Loucy (cell line): ENCODE results near the gene SETD3.

Source experiments
- H2AFZ ChIP-seq: fragments of 200-600 bp; sonication (generic); 2 replicates; pipeline ENCODE4 v1.6.0; 2016; ENCODE audit warnings: antibody characterized with exemption, mild to moderate bottlenecking, low read length, moderate library complexity
- H3F3A ChIP-seq: fragments of 200-600 bp; 2 replicates; pipeline ENCODE4 v1.6.0; 2016; ENCODE audit warnings: antibody characterized with exemption, low read depth, mild to moderate bottlenecking
- H3K27me3 ChIP-seq: fragments of 200-600 bp; sonication (generic); 2 replicates; pipeline ENCODE4 v1.6.1; 2014; ENCODE audit warnings: low read length, mild to moderate bottlenecking; ENCODE audit not compliant: insufficient read depth, poor library complexity, severe bottlenecking
- H3K36me3 ChIP-seq: fragments of 200-600 bp; sonication (generic); 2 replicates; pipeline ENCODE4 v1.6.1; 2016; ENCODE audit warnings: low read length; ENCODE audit not compliant: insufficient read depth
- H3K4me1 ChIP-seq: fragments of 200-600 bp; sonication (generic); 2 replicates; pipeline ENCODE4 v1.5.1; 2014; ENCODE audit warnings: low read length, mild to moderate bottlenecking; ENCODE audit not compliant: insufficient read depth, poor library complexity, severe bottlenecking
- H3K4me2 ChIP-seq: fragments of 200-600 bp; sonication (generic); 2 replicates; pipeline ENCODE4 v1.6.0; 2014; ENCODE audit warnings: antibody characterized with exemption, low read length, low read depth, mild to moderate bottlenecking; ENCODE audit not compliant: poor library complexity, severe bottlenecking
- H3K4me3 ChIP-seq: fragments of 200-600 bp; sonication (generic); 2 replicates; pipeline ENCODE4 v1.5.1; 2014; ENCODE audit warnings: low read length, mild to moderate bottlenecking, mixed read lengths; ENCODE audit not compliant: poor library complexity, severe bottlenecking
- H3K79me2 ChIP-seq: fragments of 200-600 bp; sonication (generic); 2 replicates; pipeline ENCODE4 v1.6.1; 2014; ENCODE audit warnings: low read length; ENCODE audit not compliant: insufficient read depth
- H3K9ac ChIP-seq: fragments of 200-600 bp; sonication (generic); 2 replicates; pipeline ENCODE4 v1.6.0; 2014; ENCODE audit warnings: mild to moderate bottlenecking, low read depth, low read length, moderate library complexity; ENCODE audit not compliant: poor library complexity, severe bottlenecking
- H3K9me2 ChIP-seq: fragments of 200-600 bp; sonication (generic); replicated peaks from 2 replicates; pipeline ENCODE4 v1.6.1; 2016; ENCODE audit warnings: low read depth, low read length, mixed read lengths
- H3K9me3 ChIP-seq: fragments of 200-600 bp; sonication (generic); 2 replicates; pipeline ENCODE4 v1.6.1; 2014; ENCODE audit warnings: mild to moderate bottlenecking, antibody characterized with exemption, low read length, low read depth; ENCODE audit not compliant: insufficient read depth
- H4K20me1 ChIP-seq: fragments of 200-600 bp; sonication (generic); 2 replicates; pipeline ENCODE4 v1.6.0; 2014; ENCODE audit warnings: antibody characterized with exemption, low read length, mild to moderate bottlenecking; ENCODE audit not compliant: insufficient read depth, poor library complexity, severe bottlenecking
- CTCF ChIP-seq: fragments of 200-600 bp; sonication (generic); conservative IDR thresholded peaks from 2 replicates; pipeline ENCODE4 v1.5.1; 2014; ENCODE audit warnings: mild to moderate bottlenecking, antibody characterized with exemption, low read length
- EZH2phosphoT487 ChIP-seq: fragments of 200-600 bp; IDR thresholded peaks from 2 replicates; pipeline ENCODE4 v1.6.1; 2018; ENCODE audit warnings: antibody characterized with exemption, mild to moderate bottlenecking, moderate library complexity, borderline replicate concordance

Gene SETD3

GRCh38 chr14:99460793-99461192, 19.9 kb downstream of the SETD3 start:
- Histone ChIP-seq H3F3A (no peaks in the 10 kb centered on the region), H2AFZ (no peak overlapping the region), H3K27me3 (no peaks in the 10 kb centered on the region), H3K9me2 (no peaks in the 10 kb centered on the region), H3K36me3 (peaks cover 84% of the 10 kb centered on the region; the same call in 1 of the 2 replicates), H3K79me2 (peaks cover 8% of the 10 kb centered on the region; the same call in 1 of the 2 replicates), H4K20me1 (peaks cover 3% of the 10 kb centered on the region), H3K4me3 (no peak overlapping the region), H3K4me2 (no peak overlapping the region), H3K4me1 (no peaks in the 10 kb centered on the region), H3K9me3 (no peaks in the 10 kb centered on the region), H3K9ac (no peak overlapping the region)
- no peak for TF ChIP-seq EZH2phosphoT487
- TF ChIP-seq CTCF = no peak

- Histone ChIP-seq H3K9me3 (no peaks in the 10 kb centered on the region), H2AFZ (no peak overlapping the region), H4K20me1 (no peaks in the 10 kb centered on the region), H3K36me3 (peaks cover 84% of the 10 kb centered on the region; the same call in 1 of the 2 replicates), H3K4me3 (no peak overlapping the region), H3F3A (no peaks in the 10 kb centered on the region), H3K27me3 (no peaks in the 10 kb centered on the region), H3K4me1 (no peaks in the 10 kb centered on the region), H3K9ac (no peak overlapping the region), H3K79me2 (no peaks in the 10 kb centered on the region; the same call in 1 of the 2 replicates), H3K4me2 (no peak overlapping the region), H3K9me2 (no peaks in the 10 kb centered on the region)
- no peak for TF ChIP-seq CTCF
Measured at GRCh38 chr14:99459481-99460100, 21.1 kb downstream of the SETD3 start.

GRCh38 chr14:99454246-99454645, 26.4 kb downstream of the SETD3 start:
- H3F3A ChIP-seq = no peaks in the 10 kb centered on the region
- peaks cover 6% of the 10 kb centered on the region; the same call in 1 of the 2 replicates for H3K79me2 ChIP-seq
- no peak overlapping the region for H2AFZ ChIP-seq
- no peak for TF ChIP-seq CTCF
- H3K36me3 ChIP-seq = peaks cover 89% of the 10 kb centered on the region; the same call in 1 of the 2 replicates
- no peaks in the 10 kb centered on the region for H3K9me2 ChIP-seq
- H3K4me3 ChIP-seq = no peak overlapping the region
- H3K4me2 ChIP-seq = no peak overlapping the region
- H3K4me1 ChIP-seq = no peaks in the 10 kb centered on the region
- no peak overlapping the region for H3K9ac ChIP-seq
- no peaks in the 10 kb centered on the region for H3K9me3 ChIP-seq
- H4K20me1 ChIP-seq = peaks cover 5% of the 10 kb centered on the region
- no peaks in the 10 kb centered on the region for H3K27me3 ChIP-seq
